Hematopoietic multipotent progenitor cell treated with erythropoietin and hydrocortisone succinate and interleukin-3 and kit ligand, for 15 days (in vitro differentiated cells): ENCODE data around the gene MEIS2.

Experiments used
- DNase-seq: peaks from one replicate; pipeline ENCODE4 v3.0.0-alpha.2; 2015; ENCODE audit warnings: low spot score

The MEIS2 gene

DNA sequence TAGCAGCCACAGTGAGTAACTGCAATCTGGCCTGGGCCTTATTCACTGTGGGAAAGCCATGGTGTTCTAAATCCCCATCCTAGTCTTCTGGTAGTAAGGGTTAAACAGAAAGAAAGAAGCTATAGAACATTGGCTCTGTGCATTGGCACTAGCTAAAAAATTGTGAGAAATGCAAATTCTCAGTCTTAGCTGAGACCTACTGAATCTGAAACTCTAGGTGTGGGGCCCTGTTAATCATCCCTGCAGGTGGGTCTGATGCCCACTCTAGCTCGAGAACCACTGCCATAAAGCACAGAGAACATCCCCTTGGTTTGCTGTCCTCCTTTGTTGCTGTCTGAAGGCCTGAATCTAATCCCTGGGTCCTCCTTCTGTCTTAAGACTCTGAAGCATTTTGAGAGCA is 59.3 kb downstream of the MEIS2 start:
- DNase-seq, result no peak

DNA sequence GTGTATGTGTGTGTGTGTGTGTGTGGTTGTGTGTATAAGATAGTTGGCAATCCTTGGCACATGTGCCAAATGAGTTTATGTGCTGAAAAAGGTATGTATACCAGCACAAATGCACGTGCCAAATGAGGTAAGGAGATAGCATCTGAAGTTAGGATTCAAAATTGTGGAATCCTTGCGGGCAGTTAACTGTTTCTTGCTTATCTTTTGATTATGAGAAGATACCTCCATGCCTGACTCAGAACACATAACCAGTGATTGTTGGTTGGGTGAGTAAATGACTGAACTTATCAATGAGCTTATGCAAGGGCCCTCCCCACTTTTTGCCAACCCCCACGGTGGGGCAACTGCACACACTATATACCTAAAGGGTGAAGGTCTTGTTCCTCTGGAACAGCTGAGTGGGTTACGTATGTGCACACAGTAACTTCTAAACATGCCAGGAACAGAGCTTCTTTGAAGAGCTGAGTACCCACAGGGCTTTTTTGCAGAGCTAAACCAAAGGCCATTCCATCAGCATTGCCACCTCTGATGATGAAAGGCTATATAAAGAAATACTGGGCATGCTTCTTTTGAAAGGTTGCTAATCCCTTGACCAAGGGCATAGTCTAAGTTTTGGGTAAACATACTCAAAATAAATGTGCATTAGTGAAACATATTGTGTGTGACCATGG is 60.1 kb downstream of the MEIS2 start:
- no peak for DNase-seq

DNA sequence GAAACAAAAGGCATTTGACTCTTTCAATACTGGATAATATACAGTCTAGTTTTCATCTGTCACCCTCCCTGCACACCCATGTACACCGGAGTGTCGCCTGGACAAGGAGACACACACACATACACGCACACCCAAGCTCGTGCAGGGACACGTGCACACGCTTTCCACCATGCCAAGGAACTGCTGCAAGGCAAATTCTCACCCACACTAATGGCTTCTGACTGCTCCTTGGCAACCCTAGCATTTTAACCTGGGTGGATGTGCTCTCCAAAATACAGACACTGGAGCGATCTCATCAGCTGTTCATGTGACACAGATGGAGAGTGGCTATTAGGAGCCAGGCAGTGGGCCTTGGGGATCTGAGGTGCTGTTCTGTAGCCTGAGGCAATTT is 61.6 kb downstream of the MEIS2 start:
- no peak for DNase-seq

DNA sequence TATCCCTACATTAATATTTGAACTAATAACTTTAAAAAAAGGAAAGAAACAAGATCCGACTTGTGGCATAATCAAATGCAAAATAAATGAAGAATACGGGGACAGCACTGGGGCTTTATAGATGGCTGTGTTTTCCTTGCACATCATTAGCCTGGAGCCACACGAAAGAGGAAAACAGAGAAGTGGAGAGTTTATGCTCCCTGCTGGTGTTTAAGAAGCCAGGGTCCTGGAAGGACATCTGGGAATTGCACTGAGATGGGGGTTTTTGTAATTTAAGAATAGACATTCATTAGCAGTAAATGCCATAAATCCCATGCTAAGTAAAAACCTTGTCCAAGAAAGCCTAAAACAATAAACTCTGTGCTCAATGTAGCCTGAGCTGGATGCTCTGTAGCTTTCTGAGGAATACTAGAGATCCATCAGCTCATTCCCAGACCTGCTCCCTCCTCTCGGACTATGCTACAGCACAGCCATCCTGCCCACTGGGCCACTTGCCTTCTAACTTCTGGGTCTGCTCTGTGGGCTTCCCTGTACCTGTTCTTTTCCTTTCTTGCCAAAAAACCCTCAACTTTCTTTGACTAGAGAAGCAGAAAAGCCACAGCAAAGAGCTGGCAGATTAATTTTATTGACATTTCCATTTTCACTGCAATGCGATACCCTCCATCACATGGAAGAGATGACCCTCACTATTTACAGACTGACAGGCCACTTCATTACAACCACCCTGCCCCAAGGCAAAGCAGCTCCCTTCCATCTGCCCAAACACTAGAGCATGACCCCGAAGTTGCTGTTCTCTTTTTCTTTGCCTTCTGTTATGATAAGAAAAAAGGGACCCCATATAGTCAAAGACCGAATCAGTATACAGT is 62.3 kb downstream of the MEIS2 start:
- no peak for DNase-seq

DNA sequence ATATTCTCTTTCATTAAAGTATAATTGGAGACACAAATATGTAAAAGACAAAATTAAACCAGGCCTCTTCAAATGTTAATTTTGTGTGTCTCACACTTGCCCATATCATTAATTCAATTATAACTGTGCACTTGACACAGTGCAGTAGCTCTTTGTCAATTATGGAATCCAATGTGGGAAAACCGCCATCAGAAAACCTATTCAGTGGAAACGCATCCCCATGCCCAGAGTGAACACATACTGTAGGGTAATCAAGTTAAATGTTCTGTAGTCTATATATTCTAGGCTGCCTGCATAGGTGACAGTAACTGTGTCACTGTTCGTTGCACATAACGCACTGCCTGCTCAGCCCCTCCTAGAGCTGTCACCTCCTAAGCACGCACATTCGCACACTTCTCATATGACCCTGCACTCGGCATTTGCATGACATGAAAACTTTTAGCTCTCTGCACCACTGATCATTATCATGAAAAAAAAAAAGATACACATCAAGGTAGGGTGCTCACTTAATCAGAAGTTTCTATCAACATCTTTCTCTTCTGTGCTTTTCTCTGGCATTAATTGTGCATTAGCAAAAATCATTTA is 63.2 kb downstream of the MEIS2 start:
- DNase-seq, result no peak

DNA sequence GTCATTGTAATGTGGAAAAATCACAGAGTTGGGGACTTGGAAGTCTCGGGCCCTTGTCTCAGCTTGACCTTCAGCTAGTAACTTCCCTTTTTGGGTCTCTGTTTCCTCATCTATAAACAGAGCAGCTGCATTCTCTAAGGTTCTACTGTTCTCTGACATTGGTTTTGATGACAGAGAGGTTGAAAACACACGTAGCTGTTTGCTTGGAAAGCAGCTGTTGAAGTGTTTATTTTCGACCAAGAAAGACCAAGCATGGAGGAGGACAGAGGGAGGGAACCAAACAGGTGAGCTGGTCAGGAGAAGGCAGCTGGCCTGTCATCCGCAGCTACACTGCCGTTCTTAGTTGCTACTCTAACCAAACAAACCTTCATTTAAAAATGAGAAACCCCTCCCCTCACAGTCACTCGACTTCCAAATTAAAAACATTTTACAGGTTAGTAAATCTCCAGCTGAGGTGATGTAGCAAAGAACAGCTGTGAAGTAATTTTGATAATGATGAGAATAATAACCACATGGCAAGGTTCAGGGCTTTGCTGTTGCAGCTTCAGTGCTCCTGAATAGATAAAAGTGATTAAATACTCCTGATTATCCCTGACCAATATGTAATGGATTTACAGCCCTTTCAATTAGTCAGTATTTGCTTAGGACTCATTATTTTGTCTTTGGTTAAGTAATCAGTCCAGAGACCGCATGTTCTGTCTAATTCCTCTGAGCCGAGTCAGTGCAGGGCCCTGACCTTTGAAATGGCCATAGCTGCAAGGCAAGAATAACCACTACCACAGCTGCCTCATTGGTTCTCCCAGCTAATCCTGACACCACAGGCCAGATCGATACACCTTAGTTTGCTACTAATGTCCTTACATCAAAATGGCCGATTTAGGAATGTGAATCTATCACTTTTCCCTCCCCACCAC is 65.3 kb downstream of the MEIS2 start:
- DNase-seq, result no peak

DNA sequence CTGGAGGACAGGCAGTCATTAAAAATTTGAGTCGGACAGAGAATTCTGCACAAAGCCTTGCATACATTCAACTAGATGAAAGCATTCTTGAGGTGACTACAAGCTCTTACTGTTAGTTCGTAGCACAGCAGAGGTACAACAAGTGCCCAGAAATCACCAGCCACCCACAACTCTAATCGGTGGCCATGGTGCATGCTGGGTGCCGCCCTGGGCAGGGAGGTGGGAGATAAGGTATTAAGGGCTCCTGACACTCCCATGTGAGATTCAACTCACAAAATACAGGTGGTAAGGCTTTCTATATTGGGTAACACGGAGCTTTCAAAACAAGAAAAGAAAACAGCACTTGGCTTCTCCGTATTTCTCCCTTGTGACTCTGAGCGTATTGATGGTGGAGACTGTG is 66.0 kb downstream of the MEIS2 start:
- DNase-seq, result no peak

DNA sequence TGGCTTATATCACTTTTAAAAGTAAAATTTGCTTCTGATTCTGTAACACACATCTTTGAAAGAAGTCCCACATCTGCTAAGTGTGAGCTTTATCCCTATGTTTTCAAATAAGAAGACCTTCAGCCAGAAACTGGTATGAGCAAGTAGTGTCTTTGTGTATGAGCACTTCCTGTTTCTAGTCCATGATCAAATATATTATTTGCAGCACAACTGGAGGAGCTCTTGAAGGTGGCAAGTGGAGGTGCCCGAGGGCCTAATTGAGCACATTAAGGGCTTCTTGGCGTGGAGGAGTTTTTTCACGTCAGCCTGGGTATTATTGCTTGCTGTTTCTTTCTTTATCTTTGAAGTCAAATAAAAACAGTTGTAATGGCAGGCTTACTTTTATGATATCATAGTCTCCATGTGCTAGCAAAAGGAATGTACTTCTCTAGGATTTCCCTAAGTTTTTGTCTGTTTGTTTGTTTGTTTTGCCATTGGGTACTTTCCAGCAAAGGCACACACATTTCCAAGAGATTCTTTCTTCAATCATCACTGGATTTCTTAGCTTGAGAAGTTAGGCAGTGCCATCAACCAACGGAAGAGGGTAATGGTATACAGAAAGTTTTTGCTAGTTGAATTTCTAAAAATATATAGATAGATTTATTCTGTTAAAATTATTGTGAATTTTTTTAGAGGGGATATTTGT is 68.1 kb downstream of the MEIS2 start:
- DNase-seq, result no peak

DNA sequence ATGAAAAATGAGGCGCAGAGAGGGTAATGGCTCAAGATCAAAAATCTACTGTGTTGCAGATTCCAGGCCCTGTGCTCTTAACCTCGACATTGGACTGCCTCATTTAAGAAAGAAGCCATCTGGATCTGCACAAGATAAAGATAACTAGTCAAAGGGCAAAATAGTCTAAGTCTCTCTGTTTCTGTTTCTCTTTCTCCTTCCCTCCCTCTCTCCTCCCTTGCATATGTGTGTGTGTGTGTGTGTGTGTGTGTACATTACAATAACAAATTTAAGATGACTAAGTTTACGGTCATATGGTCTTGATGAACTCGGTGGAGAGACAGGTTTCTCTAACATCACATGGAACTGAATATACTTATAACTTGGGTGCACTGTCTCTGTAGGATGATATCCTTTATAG is 69.2 kb downstream of the MEIS2 start:
- no peak for DNase-seq

DNA sequence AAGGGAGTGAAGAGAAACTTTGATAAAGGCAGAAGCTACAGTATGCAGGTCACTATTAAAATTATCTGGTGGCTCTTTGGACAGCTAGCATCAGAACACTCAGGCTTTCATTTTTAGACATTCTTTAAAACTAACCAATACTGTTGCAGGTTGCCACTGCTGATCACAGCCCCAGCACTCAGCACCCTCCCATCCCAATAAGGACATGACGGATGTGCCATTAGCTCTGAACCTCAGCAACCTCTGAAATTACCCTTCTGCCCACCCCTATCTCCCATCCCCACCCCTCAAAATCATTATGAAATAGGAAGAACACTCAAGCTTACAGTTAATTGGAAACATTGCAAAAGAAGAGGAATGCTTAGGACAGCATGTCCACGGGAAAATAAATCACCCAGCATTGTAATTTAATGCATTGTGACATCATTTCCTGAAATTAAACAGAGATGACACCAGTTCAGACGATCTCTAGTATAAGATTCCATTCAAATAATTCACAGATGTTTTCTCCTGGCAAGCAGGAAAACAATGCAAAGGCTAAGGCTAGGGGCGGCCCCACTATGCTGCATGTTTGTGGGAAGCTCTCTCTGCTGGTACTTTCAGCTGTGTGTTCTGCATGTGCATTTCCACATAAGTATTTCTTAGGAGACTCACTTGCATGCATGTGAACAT is 71.6 kb downstream of the MEIS2 start:
- no peak for DNase-seq

DNA sequence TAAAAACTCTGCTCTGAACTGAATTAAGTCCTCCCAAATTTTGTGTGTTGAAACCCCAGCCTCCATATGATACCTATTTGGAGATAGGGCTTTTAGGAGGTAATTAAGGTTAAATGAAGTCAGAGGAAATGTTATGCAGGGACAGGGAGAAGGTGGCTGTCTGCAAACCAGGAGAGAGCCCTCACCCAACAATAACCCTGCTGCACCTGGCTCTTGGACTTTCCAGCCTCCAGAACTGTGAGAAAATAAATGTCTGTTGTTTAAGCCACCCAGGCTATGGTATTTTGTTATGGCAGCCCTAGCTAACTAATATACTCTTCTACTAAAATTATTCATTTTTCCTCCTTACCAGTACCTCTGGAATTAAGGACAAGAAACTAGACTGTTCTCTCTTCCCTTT is 79.5 kb downstream of the MEIS2 start:
- no peak for DNase-seq

DNA sequence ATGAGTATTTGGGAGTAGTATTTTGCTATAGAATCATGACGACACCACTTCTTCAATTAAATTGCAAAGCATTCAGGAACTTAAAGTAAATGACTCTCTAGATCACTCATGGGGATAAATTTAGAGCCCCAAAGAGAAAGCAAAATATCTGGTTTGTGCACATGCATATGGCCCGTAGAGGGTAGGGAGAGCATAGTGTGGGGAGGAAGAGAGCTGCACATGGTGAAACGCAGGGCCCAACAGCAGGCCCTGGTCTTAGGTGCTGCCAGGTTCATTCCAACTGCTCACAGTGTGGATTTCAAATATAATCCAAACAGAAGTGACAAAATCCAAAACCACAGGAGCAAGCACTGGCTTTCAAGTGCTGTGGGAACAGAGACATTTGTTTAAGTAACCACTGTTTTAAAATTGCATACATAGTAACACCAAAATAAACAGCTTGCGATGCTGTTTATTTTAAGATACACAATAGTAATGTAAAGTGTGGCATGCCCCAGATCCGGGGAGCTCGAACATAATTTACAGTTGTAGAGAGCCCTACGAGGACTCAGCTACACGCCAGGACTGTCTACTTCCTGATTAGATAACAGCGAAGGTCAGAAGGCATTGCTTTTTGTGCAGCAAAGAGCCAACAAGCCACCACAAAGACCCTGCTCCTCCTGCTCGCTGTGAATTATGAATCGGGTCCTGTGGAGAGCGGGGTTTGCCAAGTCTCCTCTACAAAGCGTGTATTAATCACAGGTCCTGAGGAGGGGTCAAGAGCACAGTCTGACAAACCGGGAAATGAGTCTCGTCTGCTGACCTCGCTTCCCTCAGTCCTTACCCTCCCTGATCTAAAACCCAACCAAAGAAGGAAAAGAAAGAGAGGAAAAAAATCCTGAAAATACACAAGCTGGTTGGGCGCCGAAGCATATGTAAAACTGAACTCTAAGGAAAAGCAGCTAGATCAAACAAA is 80.6 kb downstream of the MEIS2 start:
- no peak for DNase-seq

DNA sequence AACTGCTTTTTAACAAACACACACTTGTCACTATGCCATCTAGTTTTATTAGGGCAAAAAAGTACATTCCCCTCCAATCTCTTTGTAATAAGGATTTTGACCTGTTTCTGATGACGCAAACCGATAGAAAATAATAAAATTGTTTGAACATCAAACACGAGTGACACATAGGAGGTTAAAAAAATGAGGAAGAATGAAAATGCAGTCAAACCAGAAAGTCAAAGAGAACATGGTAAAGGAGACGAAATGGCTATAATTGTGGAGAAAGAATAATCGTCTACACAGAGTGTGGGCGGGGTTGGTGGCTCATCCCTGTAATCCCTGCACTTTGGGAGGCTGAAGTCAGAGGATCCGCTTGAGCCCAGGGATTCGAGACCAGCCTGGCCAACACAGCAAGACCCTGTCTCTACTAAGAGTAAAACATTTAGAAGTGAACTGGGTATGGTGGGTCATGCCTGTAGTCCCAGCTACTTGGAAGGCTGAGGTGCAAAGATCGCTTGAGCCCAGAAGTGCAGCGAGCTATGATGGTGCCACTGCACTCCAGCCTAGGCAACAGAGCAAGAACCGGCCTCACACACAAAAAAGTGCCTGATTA is 83.2 kb downstream of the MEIS2 start:
- no peak for DNase-seq

DNA sequence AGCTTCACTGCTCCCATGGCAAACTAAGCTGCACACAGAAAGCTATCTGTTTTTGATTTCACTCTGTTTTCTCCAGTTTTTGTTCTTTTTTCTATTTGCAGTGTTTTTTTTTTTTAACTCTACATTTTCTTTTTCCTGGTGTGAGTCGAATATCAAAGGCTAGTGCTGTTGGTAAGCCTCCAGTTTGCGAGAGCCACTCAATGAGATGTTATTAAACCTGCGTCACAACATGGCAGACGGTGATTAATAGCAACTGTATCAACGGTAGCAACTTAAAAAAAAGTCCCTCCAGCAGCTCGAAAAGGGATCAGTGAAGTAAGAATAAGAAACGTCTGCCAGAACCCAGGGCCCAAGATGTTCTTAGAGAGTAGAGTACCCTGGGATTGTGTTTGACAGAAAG is 84.1 kb downstream of the MEIS2 start:
- DNase-seq, result no peak

DNA sequence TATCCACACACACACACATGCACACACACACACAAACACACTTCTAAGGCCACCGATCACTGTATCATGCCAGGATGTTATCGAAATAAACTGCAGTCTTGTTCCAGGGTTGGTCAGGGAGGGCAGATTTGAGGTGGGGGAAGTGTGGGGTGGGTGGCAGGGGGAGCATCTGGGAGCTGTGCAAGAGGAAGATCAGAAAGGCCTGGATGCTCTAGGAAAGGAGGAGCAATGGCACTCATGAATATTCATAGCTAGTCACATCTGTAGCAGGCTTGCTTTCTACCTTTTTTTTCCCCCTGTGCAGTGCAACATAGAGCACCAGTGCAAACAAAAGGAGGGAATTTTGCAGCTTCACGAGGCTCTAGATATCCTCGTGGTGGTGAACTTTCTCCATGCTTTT is 84.9 kb downstream of the MEIS2 start:
- DNase-seq, result no peak

DNA sequence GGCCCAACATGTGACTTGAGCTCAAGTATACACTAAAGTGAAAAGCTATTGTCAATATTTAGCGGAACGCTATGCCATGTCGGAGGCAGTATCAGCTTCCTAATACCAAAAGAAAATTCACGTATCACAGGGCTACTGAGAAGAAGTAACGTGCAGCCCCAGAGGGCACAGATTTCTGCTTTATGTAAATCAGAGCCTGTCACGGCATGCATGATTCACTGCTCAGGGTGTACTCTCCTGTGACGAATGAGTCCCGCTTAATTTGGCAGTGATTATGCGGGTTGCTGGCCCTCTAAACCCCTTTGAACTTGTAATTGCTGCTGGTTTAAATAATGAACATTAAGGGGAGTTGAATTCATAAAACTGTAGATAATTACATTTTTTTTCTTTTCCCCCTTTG is 85.3 kb downstream of the MEIS2 start:
- no peak for DNase-seq

DNA sequence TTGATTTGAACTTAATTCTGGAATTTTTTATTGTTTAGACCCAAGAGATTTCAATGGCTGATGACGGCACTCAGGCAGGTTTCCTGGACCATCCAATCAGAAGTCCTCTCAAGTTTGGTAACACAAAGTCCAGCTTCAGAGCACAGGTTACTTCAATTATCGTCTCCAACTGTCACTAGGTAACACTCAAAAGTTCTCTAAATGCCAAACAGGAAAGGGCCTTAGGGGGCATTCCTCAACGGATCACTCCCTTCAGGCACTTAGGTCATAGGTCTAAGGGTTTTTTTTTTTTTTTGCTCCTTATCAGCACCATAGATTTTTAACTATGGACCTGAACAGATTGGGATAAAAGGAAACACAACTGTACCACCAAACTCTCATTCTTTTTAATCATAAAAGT is 85.8 kb downstream of the MEIS2 start:
- DNase-seq, result no peak

DNA sequence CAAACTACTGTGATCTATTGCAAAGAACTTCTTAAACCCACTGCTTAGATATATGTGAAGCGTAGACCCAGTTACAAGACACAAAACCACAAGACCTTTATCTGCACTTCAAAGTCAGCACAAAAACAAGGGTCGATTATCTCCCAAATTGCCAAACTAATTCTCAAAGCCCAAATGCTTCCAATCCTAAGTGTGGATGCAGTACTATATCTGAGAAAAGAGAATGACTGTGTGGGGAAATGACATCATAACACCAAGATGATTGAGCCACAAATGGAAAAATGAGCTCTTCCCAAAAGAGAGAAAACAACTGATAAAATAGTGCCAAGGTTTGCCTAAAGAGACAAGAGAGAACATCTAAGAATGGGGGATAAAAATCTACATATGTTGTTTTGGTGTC is 86.2 kb downstream of the MEIS2 start:
- no peak for DNase-seq

DNA sequence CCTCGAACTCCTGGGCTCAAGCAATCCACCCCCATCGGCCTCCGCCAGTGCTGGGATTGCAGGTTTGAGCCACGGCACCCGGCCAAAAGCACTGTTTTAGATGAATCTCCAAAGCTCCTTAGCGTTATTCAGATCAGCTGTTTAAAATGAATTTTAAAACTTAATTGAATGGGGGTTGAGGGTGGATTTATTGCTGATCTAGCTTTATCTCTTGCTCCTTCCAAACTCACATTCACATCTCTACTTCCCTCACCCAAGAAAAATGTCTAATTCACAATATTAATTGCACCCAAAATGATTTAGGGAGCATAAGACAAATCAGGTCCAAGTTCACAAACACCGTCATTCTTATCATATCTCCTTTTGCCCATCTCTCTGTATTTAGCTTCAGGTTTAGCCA is 89.8 kb downstream of the MEIS2 start:
- no peak for DNase-seq

DNA sequence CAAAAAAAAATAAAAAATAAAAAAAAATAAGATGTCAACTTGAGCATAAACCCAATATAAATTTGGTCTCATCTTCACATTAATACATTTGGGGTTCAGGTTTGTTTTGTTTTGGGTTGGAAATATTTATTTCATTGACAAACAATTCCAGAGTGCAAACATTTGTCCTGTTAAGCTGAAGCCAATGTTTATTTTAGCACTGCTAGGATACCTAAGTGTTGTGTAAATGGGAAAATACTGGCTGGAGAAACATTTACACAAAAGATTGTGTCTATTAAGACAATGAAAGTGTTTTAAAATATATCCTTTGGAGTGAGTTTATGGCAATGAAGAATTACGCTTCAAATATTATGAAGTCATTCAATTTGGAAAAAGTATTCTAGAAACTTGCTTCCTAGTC is 91.1 kb downstream of the MEIS2 start:
- no peak for DNase-seq
